SH-SY5Y (cell line): ENCODE measurements around the gene NOVA2.

ENCODE experiments used
- GATA2 ChIP-seq: IDR thresholded peaks from 2 replicates; pipeline ENCODE4 v1.6.1; 2011; ENCODE audit warnings: mild to moderate bottlenecking, low read depth, low read length
- GATA3 ChIP-seq: IDR thresholded peaks from 2 replicates; pipeline ENCODE4 v1.6.1; 2011; ENCODE audit warnings: low read depth, mild to moderate bottlenecking, low read length, moderate library complexity

NOVA2 gene

DNA sequence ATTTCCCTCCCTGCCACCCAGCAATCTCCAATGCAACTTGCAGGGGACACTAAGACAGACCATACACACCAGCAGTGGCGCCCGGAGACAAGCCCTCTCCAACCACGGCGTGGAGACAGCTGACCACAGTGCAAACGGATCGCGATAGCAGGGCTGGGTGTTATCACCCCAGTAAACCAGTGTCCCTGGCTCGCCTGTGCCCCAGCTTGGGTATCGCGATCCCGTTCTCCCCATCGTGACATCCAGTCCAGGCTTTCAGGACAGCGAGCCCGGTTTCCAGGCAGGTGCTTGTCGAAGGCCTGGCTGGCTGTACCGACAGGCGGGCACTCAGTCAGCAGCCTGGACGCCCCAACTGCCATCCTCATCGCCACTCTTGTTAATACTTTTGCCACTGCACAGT lies 38.4 kb downstream of the NOVA2 start:
- no peak for TF ChIP-seq GATA3
- no peak for TF ChIP-seq GATA2

DNA sequence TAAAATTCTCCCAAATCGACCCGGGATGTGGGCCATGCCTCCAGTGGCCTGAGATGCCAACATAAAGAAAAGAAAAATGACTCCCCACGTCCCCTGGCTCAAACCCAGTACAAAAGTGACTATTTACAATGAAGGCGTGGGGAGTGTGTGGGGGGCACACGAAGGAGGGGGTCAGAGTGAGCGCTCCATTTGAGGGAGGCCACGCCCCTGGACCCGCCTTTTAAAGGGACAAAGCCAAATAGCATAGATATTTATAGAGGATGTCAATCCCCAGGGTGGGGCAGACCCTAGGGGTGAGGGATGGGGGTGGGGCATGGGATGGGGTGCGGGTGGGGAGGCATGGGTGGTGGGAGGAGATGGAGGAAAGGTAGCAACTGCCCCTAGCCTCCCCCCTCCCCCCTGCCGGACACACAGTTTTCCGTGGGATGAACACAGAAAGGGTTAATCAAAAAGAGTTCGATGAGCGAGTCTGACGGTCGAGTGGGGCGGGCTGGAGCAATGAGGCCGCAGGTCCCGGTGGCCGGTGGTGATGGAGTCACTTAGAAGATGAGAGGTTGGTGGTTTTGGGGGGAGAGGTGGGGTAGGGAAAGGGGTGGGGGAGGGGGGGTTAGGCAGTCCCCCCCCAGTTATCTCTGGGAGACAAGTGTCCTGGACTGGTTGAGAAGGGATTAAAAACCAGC lies 39.0 kb downstream of the NOVA2 start:
- no peak for TF ChIP-seq GATA3
- TF ChIP-seq GATA2, result no peak

DNA sequence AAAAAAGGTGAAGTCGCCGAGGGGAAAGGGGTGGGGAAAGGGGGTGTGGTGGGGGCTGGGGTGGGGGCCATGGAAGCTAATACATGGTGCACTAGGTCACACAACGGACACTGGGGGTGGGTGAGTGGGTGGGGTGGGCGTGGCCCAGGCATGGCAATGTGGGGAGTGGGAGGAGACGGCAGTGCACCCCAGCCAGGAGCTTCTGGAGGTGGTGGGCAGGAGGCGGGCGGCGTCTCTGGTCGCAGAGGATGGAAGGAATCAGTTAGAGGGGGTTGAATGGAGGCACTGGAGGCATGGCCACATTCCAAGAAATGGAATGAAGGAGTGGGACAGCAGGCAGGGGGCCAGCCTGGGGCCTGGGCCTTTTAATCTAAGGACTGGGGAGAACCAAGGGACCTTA lies 39.9 kb downstream of the NOVA2 start:
- TF ChIP-seq GATA3, result no peak
- TF ChIP-seq GATA2, result no peak

DNA sequence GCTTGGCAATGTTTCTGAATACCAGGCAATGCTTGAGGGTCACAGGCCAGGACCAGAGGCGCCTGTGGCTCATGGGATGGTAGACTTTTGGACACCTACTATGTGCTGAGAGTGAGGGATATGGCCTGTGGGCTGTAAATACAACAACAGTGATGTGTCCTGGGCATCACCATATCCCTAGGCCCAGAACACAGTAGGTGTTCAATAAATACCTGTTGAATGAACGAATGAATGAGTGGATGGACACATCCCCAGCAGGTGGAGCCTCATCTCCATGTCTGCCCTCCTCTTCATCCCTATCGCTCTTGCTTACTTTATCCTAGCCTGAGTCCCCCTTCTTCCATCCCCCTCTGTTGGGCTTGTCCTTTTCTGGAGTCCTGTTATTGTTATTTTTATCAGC lies 42.6 kb downstream of the NOVA2 start:
- TF ChIP-seq GATA2 (no peak), GATA3 (no peak)

DNA sequence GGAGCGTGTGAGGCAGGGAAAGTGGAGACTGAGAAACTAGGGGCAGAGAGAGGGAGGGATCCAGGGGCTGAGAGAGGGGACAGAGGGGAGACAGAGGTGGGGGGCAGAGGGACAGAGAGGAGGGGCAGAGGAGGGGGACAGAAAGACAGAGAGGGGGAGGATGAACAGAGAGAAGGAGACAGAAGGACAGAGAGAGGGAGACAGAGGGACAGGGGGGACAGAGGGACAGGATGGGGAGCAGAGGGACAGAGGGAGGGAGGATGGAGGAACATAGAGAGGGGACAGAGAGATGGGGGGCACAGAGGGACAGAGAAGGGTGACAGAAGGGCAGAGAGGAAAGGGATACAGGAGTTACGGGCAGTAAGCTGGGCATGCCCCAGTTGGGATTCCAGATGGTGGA lies 44.4 kb downstream of the NOVA2 start:
- no peak for TF ChIP-seq GATA3
- no peak for TF ChIP-seq GATA2

DNA sequence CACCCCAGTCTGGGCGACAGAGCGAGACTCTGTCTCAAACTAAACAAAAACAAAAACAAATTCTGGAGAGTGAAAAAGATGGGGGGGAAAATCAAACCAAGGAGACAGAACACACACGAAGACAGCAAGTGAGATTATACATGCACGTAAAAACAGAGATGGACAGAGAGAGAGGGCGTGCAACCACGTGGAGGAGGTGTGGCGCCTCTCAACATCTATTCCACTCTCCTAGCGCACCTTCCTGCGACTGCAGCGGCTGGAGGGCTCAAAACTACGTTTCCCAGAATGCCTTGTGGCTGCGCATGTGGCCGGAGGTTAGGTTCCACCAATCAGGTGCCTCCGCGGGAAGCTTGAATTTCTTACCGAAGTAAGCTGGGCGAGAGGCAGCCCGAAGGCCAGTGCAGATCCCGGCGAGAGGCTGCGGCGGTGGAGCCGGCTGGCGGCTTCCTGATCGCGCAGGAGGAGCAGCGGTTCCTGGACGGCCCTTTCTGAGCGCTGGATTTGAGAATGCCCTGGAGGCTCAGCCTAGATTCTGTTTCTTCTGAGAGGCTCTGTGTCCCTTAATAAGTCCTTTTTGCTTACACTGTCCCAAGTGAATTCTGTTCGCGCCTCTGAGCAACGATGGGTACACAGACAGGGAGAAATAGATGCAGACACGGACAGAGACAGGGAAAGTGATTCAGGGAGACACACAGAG lies 46.0 kb downstream of the NOVA2 start:
- TF ChIP-seq GATA2, result no peak
- TF ChIP-seq GATA3, result no peak

DNA sequence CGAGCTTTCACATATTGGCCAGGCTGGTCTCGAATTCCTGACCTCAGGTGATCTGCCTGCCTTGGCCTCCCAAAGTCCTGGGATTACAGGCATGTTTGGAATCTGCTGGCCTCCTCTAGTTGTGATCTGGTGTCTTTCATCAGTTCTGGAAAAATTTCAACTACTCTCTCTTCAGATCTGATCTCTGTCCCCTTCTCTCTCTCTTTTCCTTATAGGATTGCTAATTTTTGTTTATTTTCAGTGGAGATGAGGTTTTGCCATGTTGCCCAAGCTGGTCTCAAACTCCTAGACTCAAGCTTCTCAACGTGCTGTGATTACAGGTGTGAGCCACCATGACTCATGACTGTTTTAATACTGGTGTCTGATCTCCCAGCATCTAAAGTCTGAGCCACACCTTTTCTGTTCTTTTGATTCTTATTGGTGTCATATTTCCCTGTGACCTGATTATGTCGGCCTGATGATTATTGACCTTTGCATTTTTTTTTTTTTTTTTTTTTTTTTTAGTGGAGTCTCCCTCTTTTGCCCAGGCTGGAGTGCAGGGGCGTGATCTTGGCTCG lies 48.7 kb downstream of the NOVA2 start:
- TF ChIP-seq GATA3 (no peak), GATA2 (no peak)

DNA sequence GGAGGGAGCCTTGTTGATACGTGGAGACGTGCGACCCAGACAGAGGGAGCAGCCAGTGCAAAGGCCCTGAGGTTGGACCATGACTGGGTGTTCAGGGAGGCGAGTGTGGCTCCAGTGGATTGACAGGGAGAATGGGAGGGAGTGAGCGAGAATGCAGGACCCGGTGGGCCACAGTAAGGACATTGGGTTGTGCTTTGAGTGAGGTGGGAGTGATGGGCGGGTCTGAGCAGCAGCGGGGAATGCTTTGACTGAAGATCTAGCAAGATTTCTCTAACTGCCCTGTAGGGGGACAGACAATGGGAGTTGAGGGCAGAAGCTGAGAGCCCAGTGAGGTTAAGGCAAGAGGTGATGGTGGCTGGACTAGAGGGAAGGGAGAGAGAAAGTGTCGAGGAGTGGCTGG lies 51.4 kb downstream of the NOVA2 start:
- no peak for TF ChIP-seq GATA2
- no peak for TF ChIP-seq GATA3

DNA sequence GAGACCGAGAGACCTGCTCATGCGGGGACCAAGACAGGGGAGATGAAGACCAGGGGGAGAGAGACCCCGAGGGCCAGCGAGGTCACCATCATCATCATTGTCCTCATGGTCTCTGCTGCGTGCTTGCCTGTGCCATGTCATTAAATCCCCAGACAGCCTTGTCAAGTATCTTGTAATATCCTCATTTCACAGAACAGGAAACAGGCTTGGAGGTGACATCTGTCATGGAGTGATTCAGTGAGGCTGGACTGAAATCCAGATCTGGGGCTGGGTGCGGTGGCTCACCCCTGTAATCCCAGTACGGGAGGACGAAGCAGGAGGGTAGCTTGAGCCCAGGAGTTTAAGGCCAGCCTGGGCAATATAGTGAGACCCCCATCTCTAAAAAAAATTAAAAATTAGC lies 53.2 kb downstream of the NOVA2 start:
- TF ChIP-seq GATA2 (no peak), GATA3 (no peak)

DNA sequence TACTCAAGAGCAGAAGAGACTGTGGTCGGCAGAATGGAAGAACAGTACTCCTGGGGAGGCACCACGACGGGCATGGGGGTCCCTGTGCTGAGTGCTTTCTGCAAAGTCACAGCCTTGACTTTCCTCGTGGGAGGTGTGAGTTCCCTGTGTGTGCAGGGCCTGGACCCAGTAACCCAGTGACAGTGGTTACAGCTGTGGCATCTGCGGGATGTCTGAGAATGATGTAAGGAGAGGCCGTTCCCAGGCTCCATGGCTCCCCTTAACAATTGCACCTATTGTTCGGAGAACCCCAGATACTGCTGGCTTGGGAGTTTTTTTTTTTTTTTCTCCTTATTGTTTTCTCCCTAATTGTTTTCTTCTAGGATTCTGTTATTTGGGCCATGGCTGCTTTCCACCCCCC lies 54.0 kb downstream of the NOVA2 start:
- TF ChIP-seq GATA3 (no peak), GATA2 (no peak)

DNA sequence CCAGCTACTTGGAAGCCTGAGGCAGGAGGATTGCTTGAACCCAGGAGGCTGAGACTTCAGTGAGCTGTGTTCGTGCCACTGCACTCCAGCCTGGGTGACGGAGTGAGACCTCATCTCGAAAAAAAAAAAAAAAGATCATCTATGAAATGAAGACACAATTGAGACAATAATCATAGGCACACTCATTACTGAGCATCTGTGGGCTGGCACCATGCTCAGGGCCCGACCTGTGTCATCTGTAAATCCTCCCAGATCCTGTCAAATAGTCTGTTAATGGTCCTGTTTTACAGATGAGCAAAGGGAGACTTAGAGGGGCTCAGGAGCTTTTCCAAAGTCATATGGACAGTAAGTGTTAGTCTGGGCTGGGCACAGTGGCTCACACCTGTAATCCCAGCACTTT lies 54.9 kb downstream of the NOVA2 start:
- TF ChIP-seq GATA3 (no peak), GATA2 (no peak)

DNA sequence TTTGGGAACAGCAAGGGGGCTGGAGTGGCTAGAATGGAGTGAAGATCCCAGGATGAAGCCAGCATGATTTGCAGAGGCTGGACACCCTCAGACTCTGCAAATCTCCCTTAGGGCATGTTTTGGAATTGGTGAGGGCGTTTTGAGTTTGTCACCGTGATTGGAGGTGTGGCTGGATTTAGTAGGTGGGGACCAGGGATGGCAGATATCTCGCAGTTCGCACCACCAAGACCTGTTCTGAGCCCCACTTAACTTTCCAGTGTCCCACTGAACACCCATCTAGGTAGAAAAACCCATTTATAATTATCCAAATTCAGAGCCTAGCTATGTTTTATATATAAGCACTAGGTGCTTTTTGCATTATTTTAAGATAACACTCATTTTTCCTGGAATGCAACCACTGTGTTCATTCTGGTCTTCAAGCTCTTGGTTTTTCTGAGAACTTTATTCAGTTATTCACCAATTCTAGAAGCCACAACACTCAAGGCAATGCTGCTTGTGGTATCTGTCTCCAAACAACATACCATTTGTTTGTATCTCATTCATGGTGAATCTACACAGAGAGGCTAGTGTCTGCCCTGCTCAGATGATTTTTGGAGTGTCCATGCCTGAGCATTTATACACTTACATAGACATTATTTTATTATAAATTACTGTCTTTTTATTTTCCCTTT lies 56.1 kb downstream of the NOVA2 start:
- TF ChIP-seq GATA2 (no peak), GATA3 (no peak)

DNA sequence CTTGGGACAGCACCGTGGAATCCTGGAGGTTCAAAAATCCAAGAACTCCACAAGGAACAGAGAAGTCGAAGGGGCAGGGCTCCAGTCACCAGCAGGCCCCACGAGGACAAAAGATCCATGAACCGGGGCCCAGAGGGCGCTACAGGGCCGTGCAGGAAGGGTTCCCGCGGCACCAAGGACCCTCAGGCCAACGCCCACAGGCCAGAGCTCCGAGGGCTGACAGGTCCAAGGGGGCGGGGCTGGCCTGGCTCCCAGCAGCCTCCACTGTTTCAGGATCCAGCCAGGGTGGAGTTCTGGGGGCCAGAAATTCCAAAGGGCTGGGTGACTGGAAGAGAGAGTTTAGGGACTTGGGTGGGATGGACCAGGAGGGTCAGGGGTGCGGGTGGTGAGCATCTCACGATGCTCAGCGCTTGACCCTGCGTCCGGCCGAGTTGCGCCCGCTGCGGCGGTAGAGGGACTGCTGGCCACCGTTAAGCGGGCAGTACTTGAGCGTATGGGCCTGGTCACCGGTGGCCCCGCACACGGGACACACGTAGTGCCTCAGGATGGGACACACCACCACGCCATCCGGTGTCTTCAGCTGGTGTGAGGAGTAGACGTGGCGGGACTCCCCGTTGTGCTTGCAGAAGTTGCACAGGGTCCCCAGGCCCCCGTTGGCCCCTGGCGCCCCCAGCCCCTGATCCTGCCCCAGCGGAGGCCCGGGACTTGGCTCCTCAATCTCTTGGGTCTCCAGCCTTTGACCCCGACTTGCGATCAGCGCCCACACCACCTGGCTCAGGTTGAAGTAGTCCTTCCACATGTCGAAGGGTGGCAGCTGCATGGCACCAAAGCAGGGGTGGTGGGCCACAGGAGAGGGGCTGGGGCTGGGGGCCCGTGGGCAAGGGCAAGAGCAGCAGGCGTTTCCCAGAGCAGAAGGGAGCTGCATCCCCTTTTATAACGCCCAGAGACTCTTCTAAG lies 59.5 kb downstream of the NOVA2 start, which contains the start of gene NANOS2:
TSS of gene NANOS2 (minus strand) at position 905 of the 957 bp plus-strand sequence. CDS start at position 820, 85 bp downstream.
- no peak for TF ChIP-seq GATA2
- no peak for TF ChIP-seq GATA3

DNA sequence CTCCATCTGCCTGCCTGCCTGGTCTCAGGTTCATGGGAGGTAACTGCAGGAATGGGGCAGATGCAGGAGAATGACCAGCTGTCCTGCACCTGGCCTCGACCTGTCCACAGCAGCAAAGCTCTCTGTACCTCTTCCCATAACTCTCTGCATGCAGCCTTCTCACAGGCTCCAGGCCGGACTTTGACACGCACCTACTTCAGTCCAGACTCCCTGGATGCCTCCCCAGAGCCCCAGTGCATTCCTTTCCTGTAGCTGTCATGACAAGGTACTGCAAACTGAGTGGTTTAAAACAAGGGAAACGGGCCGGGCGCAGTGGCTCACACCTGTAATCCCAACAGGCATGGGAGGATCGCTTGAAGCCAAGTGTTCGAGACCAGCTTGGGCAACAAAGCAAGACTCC lies 62.4 kb downstream of the NOVA2 start:
- TF ChIP-seq GATA3, result no peak
- no peak for TF ChIP-seq GATA2
